Right lobe of liver (tissue), 4 donors: ENCODE data around the gene IGSF9B.

Source experiments
- CTCF ChIP-seq, 4 donors: fragments of 200-600 bp in 3 of 4; fragments of 450-650 bp in 1 of 4; IDR thresholded peaks; one replicate each; pipeline versions ENCODE4 v1.5.1 to v1.8.0; 2016 to 2022; ENCODE audit warnings: antibody characterized with exemption in 4 of 4, mild to moderate bottlenecking in 2 of 4
- POLR2A ChIP-seq: fragments of 450-650 bp; IDR thresholded peaks from one replicate; pipeline ENCODE4 v1.6.1; 2017; ENCODE audit warnings: antibody characterized with exemption, mild to moderate bottlenecking
- donor health status: DM: no; HTN: no; CAD: no.
- donor health status: DM: no; HTN: no; CAD: no.
- donor health status: DM: no; HTN: yes; CAD: no.

- TF ChIP-seq CTCF (IDR thresholded peaks at IDR 0.05) (no peak), POLR2A (no peak)
These were observed 69.0 kb downstream of the IGSF9B start for GRCh38 chr11:133887692-133888332.
